Peyer's patch (tissue), 4 donors: Measurements from ENCODE around the gene KCNS3.

Experiments used
- POLR2A ChIP-seq, 2 donors: fragments of 450-650 bp; IDR thresholded peaks; one replicate each; pipeline ENCODE4 v1.5.1; 2017; ENCODE audit warnings: antibody characterized with exemption in 2 of 2, mild to moderate bottlenecking in 2 of 2, moderate library complexity in 2 of 2
- TF ChIP-seq, protein P1 (sequence below), 6 experiments: fragments of 450-650 bp in 4 of 6; fragments of 200-600 bp in 2 of 6; sonication (generic) in 1 of 6; IDR thresholded peaks; one replicate each; pipeline ENCODE4 v1.5.1; 2017 to 2019; ENCODE audit warnings: antibody characterized with exemption in 6 of 6, mild to moderate bottlenecking in 3 of 6, moderate library complexity in 1 of 6

DNA sequence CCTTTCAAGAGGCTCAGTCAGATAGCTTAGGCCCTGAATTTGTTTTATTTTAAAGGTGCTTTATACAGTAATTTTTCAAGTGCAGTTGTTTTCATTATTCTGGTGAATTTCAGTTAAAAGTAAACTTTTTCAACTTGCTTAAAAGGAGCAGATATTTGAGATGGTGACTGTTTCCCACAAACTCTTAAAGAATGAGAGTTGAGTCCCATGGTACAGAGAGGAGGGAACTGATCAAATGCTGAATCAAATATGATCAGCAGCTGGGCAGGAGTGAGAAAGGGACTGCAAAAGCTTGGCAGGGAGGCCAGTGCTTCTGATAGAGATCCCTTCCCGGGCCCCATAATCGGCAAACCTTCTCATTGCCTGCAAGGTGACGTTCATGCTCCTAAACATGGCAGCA lies 91.2 kb downstream of the KCNS3 start:
- TF ChIP-seq, protein P1, sequence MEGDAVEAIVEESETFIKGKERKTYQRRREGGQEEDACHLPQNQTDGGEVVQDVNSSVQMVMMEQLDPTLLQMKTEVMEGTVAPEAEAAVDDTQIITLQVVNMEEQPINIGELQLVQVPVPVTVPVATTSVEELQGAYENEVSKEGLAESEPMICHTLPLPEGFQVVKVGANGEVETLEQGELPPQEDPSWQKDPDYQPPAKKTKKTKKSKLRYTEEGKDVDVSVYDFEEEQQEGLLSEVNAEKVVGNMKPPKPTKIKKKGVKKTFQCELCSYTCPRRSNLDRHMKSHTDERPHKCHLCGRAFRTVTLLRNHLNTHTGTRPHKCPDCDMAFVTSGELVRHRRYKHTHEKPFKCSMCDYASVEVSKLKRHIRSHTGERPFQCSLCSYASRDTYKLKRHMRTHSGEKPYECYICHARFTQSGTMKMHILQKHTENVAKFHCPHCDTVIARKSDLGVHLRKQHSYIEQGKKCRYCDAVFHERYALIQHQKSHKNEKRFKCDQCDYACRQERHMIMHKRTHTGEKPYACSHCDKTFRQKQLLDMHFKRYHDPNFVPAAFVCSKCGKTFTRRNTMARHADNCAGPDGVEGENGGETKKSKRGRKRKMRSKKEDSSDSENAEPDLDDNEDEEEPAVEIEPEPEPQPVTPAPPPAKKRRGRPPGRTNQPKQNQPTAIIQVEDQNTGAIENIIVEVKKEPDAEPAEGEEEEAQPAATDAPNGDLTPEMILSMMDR (IDR thresholded peaks at IDR 0.05) = no peak
- TF ChIP-seq POLR2A (IDR thresholded peaks at IDR 0.05) = no peak
